ENCODE results near the gene MYBPH. TPM values are rescaled to one million over a fixed set of nuclear protein-coding genes. Genes with fewer than 3 reads are reported as not detected.
A peak's percentile ranks its signal among the peaks of the same experiment; 100 is the strongest.

The MYBPH gene
- total and polyA plus RNA-seq, 12 donors, result 0.64 TPM; not detected in 11

DNA sequence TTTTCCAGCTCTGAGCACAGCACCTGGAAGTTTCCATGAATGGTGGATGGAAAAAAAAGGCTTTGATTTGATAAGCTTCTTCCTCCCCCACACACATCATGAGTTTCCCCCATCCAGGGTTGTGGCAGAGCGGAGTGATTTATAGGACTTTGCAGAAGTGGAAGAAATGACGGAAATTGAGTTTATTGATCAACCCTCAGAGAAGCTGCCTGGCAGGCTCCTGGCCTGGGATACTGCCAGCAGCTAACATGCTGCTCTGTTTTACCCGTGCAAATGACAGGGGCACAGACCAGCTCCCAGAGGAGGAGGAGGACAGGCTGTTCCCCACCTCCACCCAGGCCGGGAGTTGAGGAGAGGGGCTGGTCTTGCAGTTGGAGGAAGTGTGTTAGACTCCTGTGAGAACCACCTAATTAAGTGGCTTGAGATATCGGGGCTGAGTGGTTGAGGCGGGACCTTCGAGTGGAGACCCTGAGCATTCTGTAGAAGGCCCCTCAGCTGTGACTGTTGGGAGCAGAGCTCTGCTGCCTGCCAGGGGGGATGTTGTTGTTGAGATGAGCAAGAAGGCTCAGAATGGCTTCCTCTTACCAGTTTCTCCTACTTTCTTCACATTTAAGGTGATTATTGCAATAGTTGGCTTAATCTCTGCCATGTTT lies 26.3 kb downstream of the MYBPH start:
- Histone ChIP-seq H3K4me1 (replicated peaks in 1 of 2) (peaks cover 0 to 7% of the 10 kb centered on the region in 2 donors), H3K36me3 (replicated peaks in 1 of 2) (no peaks in the 10 kb centered on the region), H3K4me3 (no peak overlapping the region), H3K27ac (no peak overlapping the region), H3K27me3 (no peaks in the 10 kb centered on the region), H3K9me3 (replicated peaks in 1 of 3) (no peaks in the 10 kb centered on the region)
- intact Hi-C loops (cut with DNase I), result no loop called here
- WGBS, 4 donors, result 71 to 84% (median 78%) methylated on average over 6 to 7 of the region's 7 CpGs
- TF ChIP-seq CTCF (IDR thresholded peaks at IDR 0.05), result no peak
- TF ChIP-seq POLR2A (IDR thresholded peaks at IDR 0.05), result no peak
- no peak for DNase-seq

DNA sequence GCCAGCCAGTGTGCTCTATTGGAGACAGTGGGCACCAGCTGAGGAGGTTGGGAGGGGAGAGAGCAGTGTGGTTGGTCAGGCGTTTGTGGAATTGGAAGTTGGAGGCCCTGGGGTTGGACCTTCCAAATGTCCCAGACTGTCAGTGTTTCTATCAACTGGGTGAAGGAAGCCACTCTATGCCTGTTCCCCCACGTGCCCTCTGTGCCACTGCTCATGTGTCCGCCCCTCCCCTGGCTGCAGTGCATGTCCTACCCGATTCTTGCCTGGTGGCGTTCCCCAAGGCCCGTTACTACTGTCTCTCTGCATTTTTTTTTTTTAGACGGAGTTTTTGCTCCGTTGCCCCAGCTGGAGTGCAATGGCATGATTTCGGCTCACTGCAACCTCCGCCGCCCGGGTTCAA lies 27.0 kb downstream of the MYBPH start:
- H3K4me1 ChIP-seq (replicated peaks in 1 of 2), result peaks cover 0 to 6% of the 10 kb centered on the region in 2 donors

GRCh38 chr1:203148127-203148526 lies 27.5 kb downstream of the MYBPH start:
- Histone ChIP-seq H3K4me3 (no peak overlapping the region), H3K36me3 (replicated peaks in 1 of 2) (no peaks in the 10 kb centered on the region), H3K27ac (no peak overlapping the region), H3K27me3 (no peaks in the 10 kb centered on the region), H3K4me1 (replicated peaks in 1 of 2) (peaks cover 0 to 2% of the 10 kb centered on the region in 2 donors), H3K9me3 (replicated peaks in 1 of 3) (no peaks in the 10 kb centered on the region)
- intact Hi-C loops (cut with DNase I), result no loop called here
- TF ChIP-seq CTCF (IDR thresholded peaks at IDR 0.05), result peak in 1 of 6 experiments; percentile 21
- no peak for TF ChIP-seq POLR2A (IDR thresholded peaks at IDR 0.05)
- 91 to 97% (median 94%) methylated on average over 5 of the region's 5 CpGs for WGBS, 4 donors
- no peak for DNase-seq

More for the DNA sequence above, 27.0 kb downstream of the MYBPH start:
- H3K27me3 ChIP-seq, result no peaks in the 10 kb centered on the region
- intact Hi-C loops (cut with DNase I), result no loop called here
- H3K9me3 ChIP-seq (replicated peaks in 1 of 3), result no peaks in the 10 kb centered on the region
- H3K36me3 ChIP-seq (replicated peaks in 1 of 2), result no peaks in the 10 kb centered on the region
- TF ChIP-seq CTCF (IDR thresholded peaks at IDR 0.05), result no peak
- WGBS, 4 donors, result 91 to 96% (median 94%) methylated on average over 11 to 12 of the region's 12 CpGs
- H3K4me3 ChIP-seq, result no peak overlapping the region
- no peak for DNase-seq
- H3K27ac ChIP-seq, result no peak overlapping the region

DNA sequence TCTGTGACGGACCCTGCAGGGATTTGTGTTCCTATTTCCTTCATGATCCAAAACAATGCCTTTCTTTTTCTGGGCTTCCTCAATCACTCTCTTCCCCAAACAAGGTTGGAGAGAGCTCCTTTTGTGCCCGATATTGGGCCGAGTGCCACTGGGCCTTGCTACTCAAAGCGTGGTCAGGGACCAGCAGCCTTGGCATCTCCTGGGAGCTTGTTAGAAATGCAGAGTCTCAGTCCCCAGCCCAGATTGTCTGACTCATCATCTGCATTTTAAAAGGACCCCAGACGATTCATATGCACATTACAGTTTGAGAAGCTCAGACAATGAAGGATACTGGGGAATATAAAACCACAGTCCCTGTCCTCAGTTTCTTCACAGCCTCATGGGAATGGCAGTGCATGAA lies 28.2 kb downstream of the MYBPH start:
- TF ChIP-seq CTCF (IDR thresholded peaks at IDR 0.05), result no peak
- TF ChIP-seq POLR2A (IDR thresholded peaks at IDR 0.05), result no peak
- 75 to 83% (median 81%) methylated on average over 5 of the region's 5 CpGs for WGBS, 4 donors
- Histone ChIP-seq H3K4me1 (replicated peaks in 1 of 2) (no peaks in the 10 kb centered on the region), H3K27me3 (no peaks in the 10 kb centered on the region), H3K36me3 (replicated peaks in 1 of 2) (no peaks in the 10 kb centered on the region), H3K27ac (no peak overlapping the region), H3K4me3 (no peak overlapping the region), H3K9me3 (replicated peaks in 1 of 3) (no peaks in the 10 kb centered on the region)
- DNase-seq, result no peak
- intact Hi-C loops (cut with DNase I), result no loop called here

All from adrenal gland (tissue), 12 donors.